Subcutaneous adipose tissue (tissue), 4 donors: ENCODE data around the gene UNC50. TPM values are rescaled to one million over a fixed set of nuclear protein-coding genes. Genes with fewer than 3 reads are reported as not detected.

Experiments used
- CTCF ChIP-seq: fragments of 450-650 bp; IDR thresholded peaks from one replicate; pipeline ENCODE4 v1.5.1; 2016; ENCODE audit warnings: low read depth, mild to moderate bottlenecking, control low read depth, antibody characterized with exemption, moderate library complexity
- total RNA-seq, 4 donors: library from RNA; depleted of rRNA; stranded (reverse); fragments of >200 nt; gene quantifications; one replicate each; pipeline ENCODE4 v1.1.0, GENCODE V29; 2016

Gene UNC50
- total RNA-seq, 4 donors from 2014 or later: 34.5 to 58.1 (median 53.0) TPM

GRCh38 chr2:98564541-98565132, 43.8 kb upstream of the UNC50 start:
- TF ChIP-seq CTCF: no peak

GRCh38 chr2:98565286-98565860, 43.0 kb upstream of the UNC50 start:
- no peak for TF ChIP-seq CTCF

- TF ChIP-seq CTCF: no peak
Observed at GRCh38 chr2:98565941-98566340, 42.4 kb upstream of the UNC50 start.

GRCh38 chr2:98568161-98568956, 40.0 kb upstream of the UNC50 start:
- no peak for TF ChIP-seq CTCF

GRCh38 chr2:98569197-98569793, 39.1 kb upstream of the UNC50 start:
- no peak for TF ChIP-seq CTCF

GRCh38 chr2:98569915-98570314, 38.5 kb upstream of the UNC50 start:
- TF ChIP-seq CTCF: no peak

- no peak for TF ChIP-seq CTCF
Observed at GRCh38 chr2:98570356-98570755, 38.0 kb upstream of the UNC50 start.
